Stimulated activated CD8-positive, alpha-beta memory T cell treated with anti-CD3 and anti-CD28 coated beads, Interleukin-12 subunit alpha, Interleukin-12 subunit beta, amount 100 ng/mL, for 1 hour (primary cell): Measurements from ENCODE around the gene OR2A2.
"Not testable (repeated sequence)": the region's sequence is repeated elsewhere in the genome, so short reads cannot be mapped to it uniquely, and the experiment has no call there.

Experiments used
- DNase-seq: peaks from one replicate; pipeline ENCODE4 v3.0.0-alpha.2; 2020; ENCODE audit warnings: low read depth

The OR2A2 gene

GRCh38 chr7:144109283-144109682 lies at the start of gene OR2A2:
OR2A2 (plus strand) TSS chr7:144109583; CDS start chr7:144109583, 0 bp downstream.
- no peak for DNase-seq

DNA sequence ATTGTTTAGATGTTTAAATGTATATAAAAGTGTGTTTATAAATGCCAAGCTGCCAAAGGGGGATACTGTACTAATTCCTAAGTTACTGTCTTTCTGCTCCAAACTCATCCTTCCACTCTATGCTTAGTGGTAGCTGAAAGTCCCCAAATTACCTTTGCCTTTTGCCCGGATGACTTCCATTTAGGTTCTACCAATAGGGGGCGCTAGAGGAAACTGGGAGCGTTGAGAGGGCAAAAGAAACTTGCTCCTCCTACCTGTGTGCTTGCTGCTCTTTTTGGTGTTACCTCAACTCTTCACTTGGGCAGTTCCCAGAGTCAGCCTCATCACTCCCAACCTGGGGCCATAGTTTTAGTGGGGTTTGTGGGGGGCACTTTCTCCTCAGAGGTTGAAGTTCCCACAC lies 45.7 kb upstream of the OR2A2 start:
- DNase-seq = no peak

- no peak for DNase-seq
Observed at GRCh38 chr7:144069511-144069910, 39.9 kb upstream of the OR2A2 start, which contains the start of gene OR2A25. OR2A25 (plus strand) TSS chr7:144069811; CDS start chr7:144074220, 4,409 bp downstream.

DNA sequence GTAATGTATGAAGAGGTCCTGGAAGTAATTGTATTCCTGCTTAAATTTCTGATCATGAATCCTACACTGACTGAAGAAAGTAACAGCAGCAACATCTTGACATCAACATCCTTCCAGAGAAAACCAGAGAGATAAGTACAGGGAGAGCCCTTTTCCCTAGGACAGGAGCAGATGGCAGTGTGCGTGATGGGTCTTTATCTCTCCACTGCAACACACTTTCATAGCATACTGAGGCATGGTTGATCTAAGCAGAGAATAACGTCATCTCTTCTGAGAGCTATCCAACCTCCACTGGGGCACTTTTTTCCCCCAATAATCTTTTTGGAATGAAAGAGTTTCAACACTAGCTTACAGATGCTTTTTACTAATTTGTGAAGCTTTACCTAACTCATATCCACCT lies 39.4 kb upstream of the OR2A2 start:
- DNase-seq = no peak

- DNase-seq = no peak
Observed at GRCh38 chr7:144074374-144074773, 35.0 kb upstream of the OR2A2 start.

GRCh38 chr7:144085978-144086377 lies 23.4 kb upstream of the OR2A2 start, which contains the start of gene OR2A12:
OR2A12 (plus strand) TSS chr7:144086278; CDS start chr7:144095108, 8,830 bp downstream.
- DNase-seq = no peak

- DNase-seq = no peak
Observed at GRCh38 chr7:144086730-144087129, 22.7 kb upstream of the OR2A2 start.

- DNase-seq = no peak
Observed at GRCh38 chr7:144087230-144087629, 22.2 kb upstream of the OR2A2 start.

- DNase-seq = no peak
Observed at GRCh38 chr7:144090667-144091066, 18.7 kb upstream of the OR2A2 start.

GRCh38 chr7:144098776-144099175 lies 10.6 kb upstream of the OR2A2 start:
- no peak for DNase-seq

DNA sequence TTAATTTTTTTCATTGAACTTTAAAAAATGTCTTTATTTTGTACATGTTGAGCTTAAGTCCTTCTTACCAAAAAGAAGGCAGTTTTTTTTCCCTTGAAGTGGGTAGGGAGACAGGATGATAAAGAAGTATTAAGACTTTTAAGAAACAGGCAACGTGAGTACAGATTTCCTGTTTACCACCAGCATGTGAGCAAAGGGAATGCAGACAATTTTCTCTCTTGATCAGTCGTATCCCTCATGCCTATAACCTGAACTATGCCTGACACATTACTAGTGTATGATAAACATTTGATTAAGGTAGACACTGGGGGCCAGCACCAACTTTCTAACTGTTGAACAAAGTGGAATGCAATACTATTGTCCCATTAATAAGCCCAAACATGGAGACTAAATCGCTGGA lies 8.8 kb upstream of the OR2A2 start:
- DNase-seq = no peak

DNA sequence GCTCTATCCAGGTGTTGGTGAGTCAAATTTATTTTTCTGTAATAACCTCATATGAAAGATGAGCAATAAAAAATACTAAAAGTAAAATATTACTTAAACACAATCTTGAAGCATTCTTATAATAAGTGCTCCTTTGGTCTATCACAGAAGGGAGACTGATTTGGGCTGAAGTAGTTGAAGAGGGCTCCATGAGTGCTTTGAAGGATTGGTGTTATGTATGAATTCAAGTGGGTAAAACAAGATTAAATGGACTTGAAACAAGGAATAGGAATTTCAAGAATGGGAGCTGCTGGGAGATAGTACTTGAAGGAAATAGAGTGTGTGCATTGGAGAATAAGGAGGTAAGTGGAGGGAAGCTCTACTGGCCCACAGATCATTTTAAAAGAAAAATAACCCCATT lies 7.3 kb upstream of the OR2A2 start:
- no peak for DNase-seq

DNA sequence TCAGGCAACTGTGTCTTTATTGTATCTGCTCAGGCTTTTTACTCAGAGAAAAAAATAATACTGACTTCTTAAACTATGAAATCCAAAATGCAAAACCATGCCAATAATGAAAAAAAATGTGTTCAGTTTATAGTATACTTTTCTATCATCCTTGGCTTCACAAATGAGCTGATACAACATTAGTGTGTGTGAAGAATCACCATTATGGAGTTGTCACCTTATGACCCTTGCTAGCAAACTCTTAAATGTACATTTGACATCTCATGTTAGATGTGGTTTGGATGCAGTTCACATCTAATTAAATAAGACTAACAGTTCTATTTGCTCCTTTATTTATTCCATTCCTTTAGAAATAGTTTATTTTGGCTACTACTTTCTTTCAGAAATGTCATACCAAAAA lies 4.2 kb upstream of the OR2A2 start:
- no peak for DNase-seq

DNA sequence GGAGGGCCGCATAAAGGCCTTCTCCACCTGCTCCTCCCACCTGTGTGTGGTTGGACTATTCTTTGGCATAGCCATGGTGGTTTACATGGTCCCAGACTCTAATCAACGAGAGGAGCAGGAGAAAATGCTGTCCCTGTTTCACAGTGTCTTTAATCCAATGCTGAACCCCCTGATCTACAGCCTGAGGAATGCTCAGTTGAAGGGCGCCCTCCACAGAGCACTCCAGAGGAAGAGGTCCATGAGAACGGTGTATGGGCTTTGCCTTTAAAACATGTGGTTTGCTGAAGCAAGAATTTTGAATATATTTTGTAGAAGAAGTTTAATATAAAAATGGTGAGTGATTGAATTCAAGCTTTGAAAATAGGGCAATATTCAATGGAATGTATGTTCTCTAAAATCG lies 889 bp downstream of the OR2A2 start:
- DNase-seq = no peak

DNA sequence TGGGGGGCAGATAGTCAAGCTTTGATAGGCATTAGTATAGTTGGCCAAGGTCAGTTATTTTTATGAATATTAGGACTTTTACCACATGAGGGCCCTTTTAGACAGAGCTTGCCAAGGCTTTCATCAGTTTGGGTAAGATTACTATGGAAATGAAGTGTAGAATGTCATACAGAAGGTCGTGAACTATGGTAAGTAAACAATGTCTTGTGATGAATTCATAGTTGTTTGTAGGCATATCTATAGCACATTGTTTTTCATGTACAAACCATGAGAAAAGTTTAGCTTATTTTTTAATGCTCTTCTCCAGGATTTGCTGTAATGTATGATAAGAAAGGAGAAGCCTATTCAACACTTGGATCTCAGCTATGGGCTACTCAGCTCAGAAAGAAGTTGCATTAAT lies 4.3 kb downstream of the OR2A2 start:
- DNase-seq = no peak

DNA sequence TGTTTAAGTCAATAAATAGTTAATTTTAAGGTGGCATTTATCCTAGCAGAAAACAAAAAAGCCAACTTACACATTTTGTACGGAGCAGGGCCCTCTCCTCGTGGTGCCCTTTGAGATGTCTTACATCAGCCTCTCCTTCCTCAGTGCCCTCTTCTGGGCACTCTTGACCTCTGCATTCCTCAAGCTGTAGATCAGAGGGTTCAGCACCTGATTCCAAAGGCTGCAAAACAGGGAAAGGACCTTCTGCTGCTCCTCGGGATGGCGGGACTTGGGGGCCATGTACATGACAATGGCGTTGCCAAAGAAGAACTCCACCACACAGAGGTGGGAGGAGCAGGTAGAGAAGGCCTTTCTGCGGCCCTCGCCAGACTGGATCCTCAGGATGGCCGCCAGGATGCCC lies 9.0 kb downstream of the OR2A2 start:
- no peak for DNase-seq

GRCh38 chr7:144122876-144123275 lies 13.5 kb downstream of the OR2A2 start, which contains the start of gene OR2A14:
OR2A14 (plus strand) TSS chr7:144123176; CDS start chr7:144129113, 5,937 bp downstream.
- DNase-seq = no peak

GRCh38 chr7:144127714-144128334 lies 18.4 kb downstream of the OR2A2 start:
- DNase-seq = peak; percentile 79

DNA sequence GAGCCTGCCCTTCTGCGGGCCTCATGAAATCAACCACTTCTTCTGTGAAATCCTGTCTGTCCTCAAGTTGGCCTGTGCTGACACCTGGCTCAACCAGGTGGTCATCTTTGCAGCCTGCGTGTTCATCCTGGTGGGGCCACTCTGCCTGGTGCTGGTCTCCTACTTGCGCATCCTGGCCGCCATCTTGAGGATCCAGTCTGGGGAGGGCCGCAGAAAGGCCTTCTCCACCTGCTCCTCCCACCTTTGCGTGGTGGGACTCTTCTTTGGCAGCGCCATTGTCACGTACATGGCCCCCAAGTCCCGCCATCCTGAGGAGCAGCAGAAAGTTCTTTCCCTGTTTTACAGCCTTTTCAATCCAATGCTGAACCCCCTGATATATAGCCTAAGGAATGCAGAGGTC lies 20.2 kb downstream of the OR2A2 start:
- not testable (repeated sequence) for DNase-seq

DNA sequence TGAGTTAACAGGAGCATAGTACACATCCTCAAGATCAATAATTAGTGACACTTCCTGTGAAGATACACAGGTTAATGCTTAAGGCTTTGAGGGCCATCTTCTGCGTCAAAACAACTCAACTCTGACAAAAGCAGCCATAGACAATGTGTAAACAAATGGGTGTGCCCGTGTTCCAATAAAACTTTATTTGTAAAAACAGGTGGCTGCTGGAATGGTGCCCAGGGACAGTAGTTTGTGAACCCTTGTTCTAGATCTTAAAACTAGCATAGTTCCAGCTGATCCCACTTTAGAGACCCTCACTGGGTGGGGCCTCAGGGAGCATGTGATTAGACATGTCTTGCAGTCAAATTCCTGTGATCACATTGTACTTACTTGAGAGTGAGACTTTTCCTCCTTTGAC lies 21.3 kb downstream of the OR2A2 start:
- no peak for DNase-seq

- DNase-seq = no peak
Observed at GRCh38 chr7:144132262-144132661, 22.9 kb downstream of the OR2A2 start.

DNA sequence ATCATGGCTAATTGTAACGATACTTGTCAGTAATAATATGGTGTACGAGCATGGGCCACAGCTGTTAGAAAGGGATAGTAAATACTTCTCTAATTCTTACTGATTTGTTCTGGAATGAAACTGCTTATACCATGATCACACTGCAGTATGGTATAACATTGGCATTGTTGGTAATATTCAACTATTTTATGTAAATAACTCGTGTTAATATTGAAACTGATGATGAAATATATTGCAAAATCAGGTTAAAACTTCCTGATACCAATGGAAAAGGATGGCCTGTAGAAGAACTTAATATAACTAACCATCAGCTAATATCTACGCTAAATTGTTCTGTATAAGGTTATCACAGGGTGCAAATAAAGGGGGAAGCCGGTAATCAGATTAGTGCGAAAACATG lies 23.9 kb downstream of the OR2A2 start:
- DNase-seq = no peak

DNA sequence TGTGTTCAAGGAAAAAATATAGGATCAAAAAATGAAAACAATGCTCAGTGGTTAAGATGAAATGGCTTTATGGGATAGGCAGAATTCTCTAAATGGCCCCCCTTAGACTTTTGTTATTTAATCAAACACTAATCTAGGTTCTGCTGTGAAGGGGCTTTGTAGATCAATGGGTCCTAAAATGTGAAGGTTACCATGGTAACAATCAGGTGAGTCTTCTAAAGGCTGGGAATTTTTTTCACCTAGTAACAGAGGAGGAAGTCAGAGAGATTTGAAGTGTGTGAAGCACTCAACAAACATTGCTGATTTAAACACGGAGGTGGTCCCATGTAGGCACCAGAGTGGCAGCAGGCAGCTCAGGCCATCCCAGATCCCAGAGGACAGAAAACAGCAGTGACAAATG lies 24.7 kb downstream of the OR2A2 start:
- no peak for DNase-seq

DNA sequence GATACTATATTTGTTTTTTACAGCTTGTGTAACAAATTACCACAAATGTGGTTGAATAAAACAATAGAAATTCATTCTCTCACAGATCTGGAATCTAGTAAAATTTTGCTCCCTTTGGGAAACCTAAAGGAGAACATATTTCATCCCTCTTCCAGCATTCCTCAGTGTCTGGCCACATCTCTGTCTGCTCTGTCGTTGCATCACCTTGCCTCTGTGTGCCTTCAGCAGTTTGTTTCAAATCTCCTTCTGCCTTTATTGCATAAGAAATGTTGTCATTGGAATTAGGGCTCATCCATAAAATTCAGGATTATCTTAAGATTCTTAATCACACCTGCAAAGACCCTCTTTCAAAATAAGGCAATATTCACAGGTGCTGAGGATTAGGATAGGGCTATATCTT lies 28.1 kb downstream of the OR2A2 start:
- no peak for DNase-seq
